Right lobe of liver (tissue), 4 donors: ENCODE measurements around the gene OAS1.

Experiments used
- CTCF ChIP-seq, 4 donors: fragments of 200-600 bp in 3 of 4; fragments of 450-650 bp in 1 of 4; IDR thresholded peaks; one replicate each; pipeline versions ENCODE4 v1.5.1 to v1.8.0; 2016 to 2022; ENCODE audit warnings: antibody characterized with exemption in 4 of 4, mild to moderate bottlenecking in 2 of 4
- POLR2A ChIP-seq: fragments of 450-650 bp; IDR thresholded peaks from one replicate; pipeline ENCODE4 v1.6.1; 2017; ENCODE audit warnings: antibody characterized with exemption, mild to moderate bottlenecking
- donor health status: DM: no; HTN: no; CAD: no.
- donor health status: DM: no; HTN: no; CAD: no.
- donor health status: DM: no; HTN: yes; CAD: no.

DNA sequence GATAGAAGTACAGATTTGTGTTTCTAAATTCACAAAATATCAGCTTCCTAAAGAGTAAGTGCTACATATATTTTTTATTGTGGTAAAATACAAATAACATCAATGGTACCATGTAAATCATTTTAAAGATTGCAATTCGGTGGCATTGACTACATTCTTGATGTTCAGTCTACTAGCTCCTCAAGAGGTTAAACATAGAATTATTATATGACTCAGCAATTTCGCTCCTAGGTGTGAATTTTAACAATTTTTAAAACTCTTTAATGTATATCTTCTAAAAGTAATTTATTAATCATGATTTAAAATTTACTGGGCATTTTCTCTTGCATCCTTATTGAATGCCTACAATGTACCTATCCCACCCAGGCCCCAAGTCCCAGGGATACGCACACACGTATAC, 29.8 kb upstream of the OAS1 start:
- no peak for TF ChIP-seq CTCF (IDR thresholded peaks at IDR 0.05)
- no peak for TF ChIP-seq POLR2A
